ENCODE measurements around the gene DLX5. TPM values are rescaled to one million over a fixed set of nuclear protein-coding genes. Genes with fewer than 3 reads are reported as not detected.

The DLX5 gene
- total RNA-seq, 1 experiment from 2014 or later, result not detected

DNA sequence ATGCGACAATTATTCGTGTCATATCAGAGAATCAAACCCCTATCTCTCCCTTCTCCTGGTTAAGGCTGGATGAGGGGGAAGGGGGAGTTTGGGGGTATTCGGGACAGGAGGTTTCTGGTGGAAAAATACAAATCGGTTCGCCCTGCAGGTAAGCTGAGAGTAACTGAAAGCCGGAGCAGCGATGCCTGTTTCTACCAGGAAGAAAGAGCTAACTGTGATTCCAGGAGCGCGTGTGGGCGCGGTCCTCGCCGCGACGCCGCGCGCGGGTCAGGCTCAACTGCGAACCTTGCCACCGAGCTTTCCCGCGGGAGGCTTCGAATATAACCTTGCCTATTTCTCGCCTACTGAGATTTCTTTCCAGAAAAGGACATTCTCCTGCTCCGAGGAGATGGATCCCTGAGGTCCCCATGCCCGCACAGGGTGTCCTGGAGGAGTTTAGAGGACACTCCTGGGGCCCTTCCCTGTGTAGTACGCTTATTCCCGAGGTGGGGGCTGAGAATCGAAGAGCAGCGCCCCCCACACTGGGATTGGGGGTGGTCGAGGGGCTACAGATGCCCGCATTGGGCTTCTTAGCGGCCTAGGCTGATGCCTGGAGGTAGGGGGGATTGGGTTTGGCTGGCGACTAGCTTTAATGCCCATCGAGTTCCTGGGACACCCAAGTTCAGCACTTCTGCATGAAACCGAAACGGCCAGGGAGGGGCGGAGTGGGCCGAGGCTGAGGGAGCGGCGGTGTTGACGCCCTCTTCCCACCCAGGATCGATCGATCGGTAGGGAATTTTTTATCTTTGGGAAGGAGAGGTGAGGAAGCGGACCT, 32.2 kb downstream of the DLX5 start:
- H3K27ac ChIP-seq (ENCODE audit: low read length), result no peak overlapping the region
- TF ChIP-seq POLR2AphosphoS5 (IDR thresholded peaks at IDR 0.05; ENCODE audit: low read depth, low read length), result no peak
- TF ChIP-seq, protein P1, sequence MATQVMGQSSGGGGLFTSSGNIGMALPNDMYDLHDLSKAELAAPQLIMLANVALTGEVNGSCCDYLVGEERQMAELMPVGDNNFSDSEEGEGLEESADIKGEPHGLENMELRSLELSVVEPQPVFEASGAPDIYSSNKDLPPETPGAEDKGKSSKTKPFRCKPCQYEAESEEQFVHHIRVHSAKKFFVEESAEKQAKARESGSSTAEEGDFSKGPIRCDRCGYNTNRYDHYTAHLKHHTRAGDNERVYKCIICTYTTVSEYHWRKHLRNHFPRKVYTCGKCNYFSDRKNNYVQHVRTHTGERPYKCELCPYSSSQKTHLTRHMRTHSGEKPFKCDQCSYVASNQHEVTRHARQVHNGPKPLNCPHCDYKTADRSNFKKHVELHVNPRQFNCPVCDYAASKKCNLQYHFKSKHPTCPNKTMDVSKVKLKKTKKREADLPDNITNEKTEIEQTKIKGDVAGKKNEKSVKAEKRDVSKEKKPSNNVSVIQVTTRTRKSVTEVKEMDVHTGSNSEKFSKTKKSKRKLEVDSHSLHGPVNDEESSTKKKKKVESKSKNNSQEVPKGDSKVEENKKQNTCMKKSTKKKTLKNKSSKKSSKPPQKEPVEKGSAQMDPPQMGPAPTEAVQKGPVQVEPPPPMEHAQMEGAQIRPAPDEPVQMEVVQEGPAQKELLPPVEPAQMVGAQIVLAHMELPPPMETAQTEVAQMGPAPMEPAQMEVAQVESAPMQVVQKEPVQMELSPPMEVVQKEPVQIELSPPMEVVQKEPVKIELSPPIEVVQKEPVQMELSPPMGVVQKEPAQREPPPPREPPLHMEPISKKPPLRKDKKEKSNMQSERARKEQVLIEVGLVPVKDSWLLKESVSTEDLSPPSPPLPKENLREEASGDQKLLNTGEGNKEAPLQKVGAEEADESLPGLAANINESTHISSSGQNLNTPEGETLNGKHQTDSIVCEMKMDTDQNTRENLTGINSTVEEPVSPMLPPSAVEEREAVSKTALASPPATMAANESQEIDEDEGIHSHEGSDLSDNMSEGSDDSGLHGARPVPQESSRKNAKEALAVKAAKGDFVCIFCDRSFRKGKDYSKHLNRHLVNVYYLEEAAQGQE (IDR thresholded peaks at IDR 0.05; ENCODE audit: insufficient read depth in 1 of 2, low read depth in 2 of 2, low read length in 1 of 2), result no peak
- TF ChIP-seq TCF7L2 (IDR thresholded peaks at IDR 0.05; ENCODE audit: low read depth, low read length), result no peak
- TF ChIP-seq SIN3A (IDR thresholded peaks at IDR 0.05; ENCODE audit: borderline replicate concordance, insufficient read depth, low read depth, low read length), result no peak
- no peak for TF ChIP-seq CTCF (IDR thresholded peaks at IDR 0.05)
- no peaks in the 10 kb centered on the region for H3K36me3 ChIP-seq (ENCODE audit: control insufficient read depth, insufficient read depth, low read length)
- H3K4me3 ChIP-seq (ENCODE audit: low read depth in 2 of 2, low read length in 2 of 2), result no peak overlapping the region
- no peaks in the 10 kb centered on the region for H3K4me1 ChIP-seq (ENCODE audit: control insufficient read depth, insufficient read depth, low read length)
- no peak for ATAC-seq
- H3K9me3 ChIP-seq (ENCODE audit: control insufficient read depth, insufficient read depth, low read depth, low read length), result no peaks in the 10 kb centered on the region
- DNase-seq (ENCODE audit: low read depth, low spot score), result no peak
- in situ Hi-C loops (cut with HindIII; ENCODE audit: low pct_unique_long_range_greater_than_20kb, low sequenced_read_pairs), result no loop called here
- BruUV-seq (replicated peaks), result no TSS peak
- intact Hi-C loops (cut with micrococcal nuclease; ENCODE audit: unreplicated experiment), result no loop called here
- ChIA-PET CTCF (no interaction called here), POLR2A (no interaction called here)
- H3K27me3 ChIP-seq (ENCODE audit: control insufficient read depth, insufficient read depth, low read length), result peaks cover 2% of the 10 kb centered on the region; the same call in 1 of the 2 replicates

DNA sequence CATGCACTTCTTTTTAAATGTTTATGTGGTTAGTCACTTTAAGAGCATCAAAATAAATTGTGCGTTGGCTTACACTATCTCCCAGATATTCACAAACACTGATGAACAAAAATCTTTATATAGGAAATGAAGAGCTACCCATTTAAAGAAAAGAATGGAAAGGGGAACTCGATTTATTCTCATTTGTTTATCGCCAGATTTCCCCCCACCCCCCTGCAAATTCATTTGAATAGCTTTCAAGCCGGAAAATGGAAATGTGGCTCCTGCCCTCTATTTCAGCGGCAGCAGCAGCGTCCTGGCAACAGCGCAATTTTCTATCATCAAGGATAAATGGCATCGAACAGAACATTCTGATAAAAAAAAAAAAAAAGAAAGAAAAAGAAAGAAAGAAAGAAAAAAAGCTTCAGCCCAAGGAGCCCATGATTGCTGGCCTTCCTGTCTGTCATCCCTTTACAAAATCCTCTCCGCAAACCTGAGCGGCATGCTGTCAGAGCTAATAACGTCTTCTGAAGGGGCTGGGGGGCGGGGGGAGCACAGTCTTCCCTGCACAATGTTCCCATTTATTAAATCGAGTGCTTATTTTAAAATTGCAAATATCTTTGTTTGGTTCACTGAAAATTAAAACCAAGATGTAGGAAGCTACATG, 33.0 kb downstream of the DLX5 start:
- ATAC-seq, result no peak

More for the DNA sequence above, 33.0 kb downstream of the DLX5 start:
- intact Hi-C loops (cut with micrococcal nuclease; ENCODE audit: unreplicated experiment), result no loop called here
- CTCF ChIA-PET, result interaction anchor here (0.7 kb wide), 1 partner anchor 10 kb away, joined by 3 read pairs; no protein-coding TSS in a partner anchor
- H3K36me3 ChIP-seq (ENCODE audit: control insufficient read depth, insufficient read depth, low read length), result no peaks in the 10 kb centered on the region
- no peaks in the 10 kb centered on the region for H3K9me3 ChIP-seq (ENCODE audit: control insufficient read depth, insufficient read depth, low read depth, low read length)
- H3K4me3 ChIP-seq (ENCODE audit: low read depth in 2 of 2, low read length in 2 of 2), result no peak overlapping the region
- POLR2A ChIA-PET, result no interaction called here
- no peaks in the 10 kb centered on the region for H3K4me1 ChIP-seq (ENCODE audit: control insufficient read depth, insufficient read depth, low read length)
- no TSS peak for BruUV-seq (replicated peaks)
- H3K27me3 ChIP-seq (ENCODE audit: control insufficient read depth, insufficient read depth, low read length), result peaks cover 2% of the 10 kb centered on the region; the same call in 1 of the 2 replicates
- H3K27ac ChIP-seq (ENCODE audit: low read length), result no peak overlapping the region
- no peak for DNase-seq (ENCODE audit: low read depth, low spot score)
- in situ Hi-C loops (cut with HindIII; ENCODE audit: low pct_unique_long_range_greater_than_20kb, low sequenced_read_pairs), result no loop called here
- TF ChIP-seq CTCF (IDR thresholded peaks at IDR 0.05), result no peak
- TF ChIP-seq POLR2AphosphoS5 (IDR thresholded peaks at IDR 0.05; ENCODE audit: low read depth, low read length), result no peak

Measured in Panc1 (cell line).